GM12878 (cell line): Measurements from ENCODE around the gene CACNA1D. TPM values are rescaled to one million over a fixed set of nuclear protein-coding genes. Genes with fewer than 3 reads are reported as not detected.

ENCODE experiments used
- ATAC-seq: fragments of 200-7000 bp; cut with Tn5 transposase; 3 replicates; pipeline ENCODE4 v1.9.1; 2020; ENCODE audit warnings: mild to moderate bottlenecking, moderate library complexity
- BruUV-seq: library from RNA; stranded (reverse); fragments of 400-500 nt; replicated peaks from 2 replicates; lab custom pipeline; 2021; lab: Mats Ljungman, UMichigan
- CTCF ChIA-PET: fragments of 300-600 bp; sonication (Branson Sonifier 250); formaldehyde crosslinking; extraction: SDS; loops from one replicate; lab custom pipeline; 2021; ENCODE audit warnings: inconsistent platforms; lab: Yijun Ruan, JAX
- POLR2A ChIA-PET: fragments of 350-600 bp; formaldehyde crosslinking; extraction: SDS; loops from one replicate; lab custom pipeline; 2021; ENCODE audit warnings: inconsistent platforms; lab: Charles Lee
- RAD21 ChIA-PET: fragments of 300-600 bp; sonication (Branson Sonifier 250); formaldehyde crosslinking; loops from one replicate; lab custom pipeline; 2023; ENCODE audit warnings: antibody characterized with exemption; ENCODE audit not compliant: unreplicated experiment; lab: Charles Lee
- SMC1A ChIA-PET: fragments of 300-600 bp; sonication (Branson Sonifier 250); formaldehyde crosslinking; loops from one replicate; lab custom pipeline; 2023; ENCODE audit not compliant: unreplicated experiment, uncharacterized antibody; lab: Charles Lee
- DNase-seq: peaks from one replicate; pipeline ENCODE4 v3.0.0-alpha.2; 2011; ENCODE audit warnings: low read depth, low spot score
- FAIRE-seq: peaks from 3 replicates; lab custom pipeline; 2011; peaks lifted over from hg19 to GRCh38; lab: Jason Lieb, UNC
- H2AFZ ChIP-seq: 2 replicates; pipeline ENCODE4 v1.6.0; 2011; ENCODE audit warnings: low read depth, low read length, control low read depth; ENCODE audit not compliant: control insufficient read depth
- H3K27ac ChIP-seq: 2 replicates; pipeline ENCODE4 v1.5.1; 2011; ENCODE audit warnings: control low read depth; ENCODE audit not compliant: control insufficient read depth, insufficient read depth
- H3K27me3 ChIP-seq, 2 experiments: replicated peaks in 1 of 2; 2 replicates each; pipeline versions ENCODE4 v1.6.0 to v1.6.1; 2011; ENCODE audit warnings: low read length in 1 of 2; ENCODE audit not compliant: control insufficient read depth in 2 of 2, insufficient read depth in 2 of 2
- H3K36me3 ChIP-seq, 2 experiments: 2 replicates each; pipeline ENCODE4 v1.5.1; 2011; ENCODE audit warnings: low read length in 1 of 2; ENCODE audit not compliant: control insufficient read depth in 2 of 2, insufficient read depth in 2 of 2
- H3K4me1 ChIP-seq: 2 replicates; pipeline ENCODE4 v1.6.1; 2011; ENCODE audit warnings: mild to moderate bottlenecking, low read length, moderate library complexity, mixed read lengths; ENCODE audit not compliant: control insufficient read depth, insufficient read depth
- H3K4me2 ChIP-seq: 2 replicates; pipeline ENCODE4 v1.6.0; 2011; ENCODE audit warnings: control low read depth; ENCODE audit not compliant: control insufficient read depth, insufficient read depth
- H3K4me3 ChIP-seq: fragments of 200-600 bp; sonication (generic); 2 replicates; pipeline ENCODE4 v1.5.1; 2016
- H3K79me2 ChIP-seq: 2 replicates; pipeline ENCODE4 v1.6.0; 2011; ENCODE audit warnings: low read length; ENCODE audit not compliant: control insufficient read depth, insufficient read depth
- H3K9ac ChIP-seq: 2 replicates; pipeline ENCODE4 v1.8.0; 2011; ENCODE audit warnings: low read length, control low read depth, mixed read lengths; ENCODE audit not compliant: control insufficient read depth, insufficient read depth
- H3K9me3 ChIP-seq: replicated peaks from 3 replicates; pipeline ENCODE4 v1.5.1; 2011; ENCODE audit warnings: mild to moderate bottlenecking, low read length; ENCODE audit not compliant: control insufficient read depth, insufficient read depth
- H4K20me1 ChIP-seq: 2 replicates; pipeline ENCODE4 v1.6.0; 2011; ENCODE audit not compliant: control insufficient read depth, insufficient read depth
- CHD1 ChIP-seq: IDR thresholded peaks from 2 replicates; pipeline ENCODE4 v1.6.1; 2012; ENCODE audit warnings: low read depth, low read length, improper control_type of control experiment
- NFIC ChIP-seq: IDR thresholded peaks from 2 replicates; pipeline ENCODE4 v1.6.1; 2012; ENCODE audit warnings: low read depth, mild to moderate bottlenecking, inconsistent platforms, low read length, moderate library complexity
- SMAD5 ChIP-seq: IDR thresholded peaks from 2 replicates; pipeline ENCODE4 v1.6.1; 2016; ENCODE audit warnings: antibody characterized with exemption, low read depth
- WGBS: methylation state at CpG from one replicate; pipeline ENCODE4 v1.1.6; 2016; ENCODE audit warnings: low lambda C conversion rate; ENCODE audit not compliant: insufficient replicate concordance, insufficient coverage; ENCODE audit errors: missing lambda C conversion rate; 5-methylcytosine and 5-hydroxymethylcytosine counted together
- in situ Hi-C: fragments of 300-500 bp; cut with MboI; formaldehyde crosslinking; loops from 9 replicates; pipeline ENCODE4 v1.14.3; 2018; ENCODE audit warnings: mixed read lengths
- intact Hi-C: fragments of 100-400 bp; cut with micrococcal nuclease; formaldehyde crosslinking; loops from one replicate; pipeline ENCODE4 v1.14.2; 2022; ENCODE audit not compliant: unreplicated experiment
- polyA plus RNA-seq, 11 experiments: library from polyadenylated mRNA; depleted of rRNA in 4 of 11; unstranded in 6 of 11; stranded (reverse) in 5 of 11; fragments of >200 nt; fragmentation: Nextera tagmentation in 4 of 11; fragmentation: Illumina TruSeq in 1 of 11; extraction: Ambion mirVana in 4 of 11; extraction: Trizol in 1 of 11; gene quantifications; 1 replicate in 1 of 11; 2 replicates in 10 of 11; pipeline versions ENCODE4 v1.2.1 to v1.2.3, GENCODE V29; 2011 to 2016; ENCODE audit warnings: inconsistent platforms in 2 of 11, missing spikeins in 2 of 11, low read depth in 1 of 11
- total RNA-seq, 4 experiments: library from RNA; depleted of rRNA in 3 of 4; stranded (reverse); fragments of >200 nt in 3 of 4; fragmentation: Illumina TruSeq in 1 of 4; extraction: Trizol in 1 of 4; gene quantifications; 2 replicates each; pipeline versions ENCODE4 v1.2.1 to v1.2.3, GENCODE V29; 2013 to 2021
- TF ChIP-seq, protein P1 (sequence below): fragments of 450-650 bp; IDR thresholded peaks from 2 replicates; pipeline ENCODE4 v1.6.1; 2018; ENCODE audit warnings: mild to moderate bottlenecking, low read depth, moderate library complexity; ENCODE audit not compliant: partially characterized antibody
- TF ChIP-seq, protein P2 (sequence below): IDR thresholded peaks from 2 replicates; pipeline ENCODE4 v1.6.1; 2012; ENCODE audit warnings: low read depth, low read length, improper control_type of control experiment
- TF ChIP-seq, protein P3 (sequence below): fragments of 450-650 bp; IDR thresholded peaks from 2 replicates; pipeline ENCODE4 v1.6.1; 2016; ENCODE audit warnings: mild to moderate bottlenecking
- TF ChIP-seq, protein P4 (sequence below): IDR thresholded peaks from 2 replicates; pipeline ENCODE4 v1.6.1; 2011; ENCODE audit warnings: low read depth, low read length, improper control_type of control experiment, borderline replicate concordance
- TF ChIP-seq, protein P5 (sequence below): fragments of 450-650 bp; formaldehyde crosslinking; IDR thresholded peaks from 2 replicates; pipeline ENCODE4 v1.5.0; 2022; ENCODE audit warnings: mild to moderate bottlenecking, missing genetic modification characterization

Gene CACNA1D
- total and polyA plus RNA-seq, 10 of the 15 experiments (the other 5 are each of a cell fraction or from before 2014, with no cell fraction given): 0.21 to 24.4 (median 1.6) TPM

DNA sequence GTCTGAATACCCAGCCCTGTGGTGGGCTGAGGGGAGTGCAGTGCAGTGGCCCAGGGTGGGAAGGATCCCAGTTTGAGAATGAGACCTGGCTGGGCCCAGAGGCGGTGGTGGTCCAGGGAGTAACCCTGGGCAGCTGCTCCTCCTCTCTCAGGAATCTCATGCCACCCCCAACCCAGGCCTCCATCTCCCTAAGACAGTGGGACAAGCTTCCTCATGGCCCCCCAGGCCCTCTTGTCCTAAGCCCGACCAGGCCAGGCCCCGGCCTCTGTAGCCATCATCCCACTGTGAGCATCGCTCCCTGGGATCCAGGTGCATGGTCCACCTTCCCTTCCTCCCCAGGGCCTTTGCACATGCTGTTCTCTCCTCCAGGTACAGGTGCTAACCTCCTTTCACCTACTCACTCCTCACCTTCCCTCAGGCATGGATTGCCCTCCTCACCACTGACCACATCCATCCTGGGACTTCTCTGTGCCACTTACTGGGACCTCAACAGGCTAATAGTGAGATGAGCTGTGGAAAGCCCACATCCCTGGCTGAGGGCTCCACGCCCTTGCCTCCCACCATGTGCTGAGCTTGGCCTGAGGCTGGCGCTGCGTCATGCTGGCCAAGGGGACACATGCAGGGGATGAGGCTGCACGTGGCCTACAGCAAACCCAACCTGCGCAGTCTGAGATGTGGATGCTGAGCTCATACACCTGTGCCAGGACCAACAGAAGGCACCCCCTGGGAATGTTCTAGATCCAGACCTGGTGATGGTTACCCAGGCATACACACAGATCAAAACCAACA lies 341.9 kb downstream of the CACNA1D start:
- no peaks in the 10 kb centered on the region for H3K79me2 ChIP-seq
- H3K27me3 ChIP-seq: no peaks in the 10 kb centered on the region
- ATAC-seq (no peak), FAIRE-seq (no peak), DNase-seq (no peak)
- BruUV-seq: no TSS peak
- ChIA-PET CTCF (no interaction called here), POLR2A (no interaction called here), SMC1A (interaction anchor here (1.0 kb wide), 2 partner anchors 30 to 129 kb away, joined by 3 read pairs; no protein-coding TSS in a partner anchor), RAD21 (no interaction called here)
- 51% methylated on average over 9 of the region's 9 CpGs for WGBS
- H3K27ac ChIP-seq: no peak overlapping the region
- in situ Hi-C loops (no loop called here), intact Hi-C loops (no loop called here)
- H3K4me2 ChIP-seq: no peak overlapping the region
- H3K9me3 ChIP-seq: no peaks in the 10 kb centered on the region
- no peak overlapping the region for H3K4me3 ChIP-seq
- H3K36me3 ChIP-seq: no peaks in the 10 kb centered on the region
- no peak overlapping the region for H2AFZ ChIP-seq
- H3K9ac ChIP-seq: no peak overlapping the region
- no peaks in the 10 kb centered on the region for H4K20me1 ChIP-seq
- H3K4me1 ChIP-seq: no peaks in the 10 kb centered on the region
- TF ChIP-seq, protein P1, sequence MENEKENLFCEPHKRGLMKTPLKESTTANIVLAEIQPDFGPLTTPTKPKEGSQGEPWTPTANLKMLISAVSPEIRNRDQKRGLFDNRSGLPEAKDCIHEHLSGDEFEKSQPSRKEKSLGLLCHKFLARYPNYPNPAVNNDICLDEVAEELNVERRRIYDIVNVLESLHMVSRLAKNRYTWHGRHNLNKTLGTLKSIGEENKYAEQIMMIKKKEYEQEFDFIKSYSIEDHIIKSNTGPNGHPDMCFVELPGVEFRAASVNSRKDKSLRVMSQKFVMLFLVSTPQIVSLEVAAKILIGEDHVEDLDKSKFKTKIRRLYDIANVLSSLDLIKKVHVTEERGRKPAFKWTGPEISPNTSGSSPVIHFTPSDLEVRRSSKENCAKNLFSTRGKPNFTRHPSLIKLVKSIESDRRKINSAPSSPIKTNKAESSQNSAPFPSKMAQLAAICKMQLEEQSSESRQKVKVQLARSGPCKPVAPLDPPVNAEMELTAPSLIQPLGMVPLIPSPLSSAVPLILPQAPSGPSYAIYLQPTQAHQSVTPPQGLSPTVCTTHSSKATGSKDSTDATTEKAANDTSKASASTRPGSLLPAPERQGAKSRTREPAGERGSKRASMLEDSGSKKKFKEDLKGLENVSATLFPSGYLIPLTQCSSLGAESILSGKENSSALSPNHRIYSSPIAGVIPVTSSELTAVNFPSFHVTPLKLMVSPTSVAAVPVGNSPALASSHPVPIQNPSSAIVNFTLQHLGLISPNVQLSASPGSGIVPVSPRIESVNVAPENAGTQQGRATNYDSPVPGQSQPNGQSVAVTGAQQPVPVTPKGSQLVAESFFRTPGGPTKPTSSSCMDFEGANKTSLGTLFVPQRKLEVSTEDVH: no peak
- TF ChIP-seq, protein P2, sequence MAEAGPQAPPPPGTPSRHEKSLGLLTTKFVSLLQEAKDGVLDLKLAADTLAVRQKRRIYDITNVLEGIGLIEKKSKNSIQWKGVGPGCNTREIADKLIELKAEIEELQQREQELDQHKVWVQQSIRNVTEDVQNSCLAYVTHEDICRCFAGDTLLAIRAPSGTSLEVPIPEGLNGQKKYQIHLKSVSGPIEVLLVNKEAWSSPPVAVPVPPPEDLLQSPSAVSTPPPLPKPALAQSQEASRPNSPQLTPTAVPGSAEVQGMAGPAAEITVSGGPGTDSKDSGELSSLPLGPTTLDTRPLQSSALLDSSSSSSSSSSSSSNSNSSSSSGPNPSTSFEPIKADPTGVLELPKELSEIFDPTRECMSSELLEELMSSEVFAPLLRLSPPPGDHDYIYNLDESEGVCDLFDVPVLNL: no peak
- TF ChIP-seq, protein P3, sequence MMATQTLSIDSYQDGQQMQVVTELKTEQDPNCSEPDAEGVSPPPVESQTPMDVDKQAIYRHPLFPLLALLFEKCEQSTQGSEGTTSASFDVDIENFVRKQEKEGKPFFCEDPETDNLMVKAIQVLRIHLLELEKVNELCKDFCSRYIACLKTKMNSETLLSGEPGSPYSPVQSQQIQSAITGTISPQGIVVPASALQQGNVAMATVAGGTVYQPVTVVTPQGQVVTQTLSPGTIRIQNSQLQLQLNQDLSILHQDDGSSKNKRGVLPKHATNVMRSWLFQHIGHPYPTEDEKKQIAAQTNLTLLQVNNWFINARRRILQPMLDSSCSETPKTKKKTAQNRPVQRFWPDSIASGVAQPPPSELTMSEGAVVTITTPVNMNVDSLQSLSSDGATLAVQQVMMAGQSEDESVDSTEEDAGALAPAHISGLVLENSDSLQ: no peak
- no peak for TF ChIP-seq SMAD5
- TF ChIP-seq, protein P4, sequence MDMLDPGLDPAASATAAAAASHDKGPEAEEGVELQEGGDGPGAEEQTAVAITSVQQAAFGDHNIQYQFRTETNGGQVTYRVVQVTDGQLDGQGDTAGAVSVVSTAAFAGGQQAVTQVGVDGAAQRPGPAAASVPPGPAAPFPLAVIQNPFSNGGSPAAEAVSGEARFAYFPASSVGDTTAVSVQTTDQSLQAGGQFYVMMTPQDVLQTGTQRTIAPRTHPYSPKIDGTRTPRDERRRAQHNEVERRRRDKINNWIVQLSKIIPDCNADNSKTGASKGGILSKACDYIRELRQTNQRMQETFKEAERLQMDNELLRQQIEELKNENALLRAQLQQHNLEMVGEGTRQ: no peak
- TF ChIP-seq NFIC: no peak
- no peak for TF ChIP-seq CHD1
- TF ChIP-seq, protein P5, sequence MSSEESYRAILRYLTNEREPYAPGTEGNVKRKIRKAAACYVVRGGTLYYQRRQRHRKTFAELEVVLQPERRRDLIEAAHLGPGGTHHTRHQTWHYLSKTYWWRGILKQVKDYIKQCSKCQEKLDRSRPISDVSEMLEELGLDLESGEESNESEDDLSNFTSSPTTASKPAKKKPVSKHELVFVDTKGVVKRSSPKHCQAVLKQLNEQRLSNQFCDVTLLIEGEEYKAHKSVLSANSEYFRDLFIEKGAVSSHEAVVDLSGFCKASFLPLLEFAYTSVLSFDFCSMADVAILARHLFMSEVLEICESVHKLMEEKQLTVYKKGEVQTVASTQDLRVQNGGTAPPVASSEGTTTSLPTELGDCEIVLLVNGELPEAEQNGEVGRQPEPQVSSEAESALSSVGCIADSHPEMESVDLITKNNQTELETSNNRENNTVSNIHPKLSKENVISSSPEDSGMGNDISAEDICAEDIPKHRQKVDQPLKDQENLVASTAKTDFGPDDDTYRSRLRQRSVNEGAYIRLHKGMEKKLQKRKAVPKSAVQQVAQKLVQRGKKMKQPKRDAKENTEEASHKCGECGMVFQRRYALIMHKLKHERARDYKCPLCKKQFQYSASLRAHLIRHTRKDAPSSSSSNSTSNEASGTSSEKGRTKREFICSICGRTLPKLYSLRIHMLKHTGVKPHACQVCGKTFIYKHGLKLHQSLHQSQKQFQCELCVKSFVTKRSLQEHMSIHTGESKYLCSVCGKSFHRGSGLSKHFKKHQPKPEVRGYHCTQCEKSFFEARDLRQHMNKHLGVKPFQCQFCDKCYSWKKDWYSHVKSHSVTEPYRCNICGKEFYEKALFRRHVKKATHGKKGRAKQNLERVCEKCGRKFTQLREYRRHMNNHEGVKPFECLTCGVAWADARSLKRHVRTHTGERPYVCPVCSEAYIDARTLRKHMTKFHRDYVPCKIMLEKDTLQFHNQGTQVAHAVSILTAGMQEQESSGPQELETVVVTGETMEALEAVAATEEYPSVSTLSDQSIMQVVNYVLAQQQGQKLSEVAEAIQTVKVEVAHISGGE (CRISPR knock-in tag): no peak
